HG03442 (cell line): ENCODE results near the gene PANK3.
A peak's percentile ranks its signal among the peaks of the same experiment; 100 is the strongest.
"Not testable (repeated sequence)": the region's sequence is repeated elsewhere in the genome, so short reads cannot be mapped to it uniquely, and the experiment has no call there.

Experiments used
- ATAC-seq: cut with Tn5 transposase; IDR thresholded peaks from one replicate; pipeline ENCODE4 v1.9.1; 2021; ENCODE audit warnings: mild to moderate bottlenecking, moderate library complexity; ENCODE audit not compliant: unreplicated experiment

Gene PANK3

DNA sequence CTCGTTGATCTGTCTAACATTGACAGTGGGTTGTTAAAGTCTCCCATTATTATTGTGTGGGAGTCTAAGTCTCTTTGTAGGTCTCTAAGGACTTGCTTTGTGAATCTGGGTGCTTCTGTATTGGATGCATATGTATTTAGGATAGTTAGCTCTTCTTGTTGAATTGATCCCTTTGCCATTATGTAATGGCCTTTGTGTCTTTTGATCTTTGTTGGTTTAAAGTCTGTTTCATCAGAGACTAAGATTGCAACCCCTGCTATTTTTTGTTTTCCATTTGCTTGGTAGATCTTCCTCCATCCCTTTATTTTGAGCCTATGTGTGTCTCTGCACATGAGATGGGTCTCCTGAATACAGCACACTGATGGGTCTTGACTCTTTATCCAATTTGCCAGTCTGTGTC lies 17.0 kb upstream of the PANK3 start:
- not testable (repeated sequence) for ATAC-seq

DNA sequence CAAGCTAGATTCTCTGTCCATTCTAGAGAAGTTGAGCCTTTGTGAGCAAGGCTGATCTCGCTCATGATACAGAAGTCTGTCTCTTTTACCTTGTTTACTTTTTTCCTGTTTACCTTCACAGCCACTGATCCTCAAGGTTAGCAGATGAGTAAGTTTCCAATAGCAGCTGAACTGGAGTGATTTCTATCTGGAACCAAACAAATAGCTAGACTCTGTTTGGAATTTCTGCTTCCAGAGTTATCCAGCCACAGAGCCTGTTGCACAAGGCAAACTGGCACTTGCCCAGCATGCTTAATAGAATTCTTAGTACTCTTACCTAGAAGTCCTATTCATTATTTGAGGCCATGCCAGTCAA lies 12.8 kb upstream of the PANK3 start:
- no peak for ATAC-seq

DNA sequence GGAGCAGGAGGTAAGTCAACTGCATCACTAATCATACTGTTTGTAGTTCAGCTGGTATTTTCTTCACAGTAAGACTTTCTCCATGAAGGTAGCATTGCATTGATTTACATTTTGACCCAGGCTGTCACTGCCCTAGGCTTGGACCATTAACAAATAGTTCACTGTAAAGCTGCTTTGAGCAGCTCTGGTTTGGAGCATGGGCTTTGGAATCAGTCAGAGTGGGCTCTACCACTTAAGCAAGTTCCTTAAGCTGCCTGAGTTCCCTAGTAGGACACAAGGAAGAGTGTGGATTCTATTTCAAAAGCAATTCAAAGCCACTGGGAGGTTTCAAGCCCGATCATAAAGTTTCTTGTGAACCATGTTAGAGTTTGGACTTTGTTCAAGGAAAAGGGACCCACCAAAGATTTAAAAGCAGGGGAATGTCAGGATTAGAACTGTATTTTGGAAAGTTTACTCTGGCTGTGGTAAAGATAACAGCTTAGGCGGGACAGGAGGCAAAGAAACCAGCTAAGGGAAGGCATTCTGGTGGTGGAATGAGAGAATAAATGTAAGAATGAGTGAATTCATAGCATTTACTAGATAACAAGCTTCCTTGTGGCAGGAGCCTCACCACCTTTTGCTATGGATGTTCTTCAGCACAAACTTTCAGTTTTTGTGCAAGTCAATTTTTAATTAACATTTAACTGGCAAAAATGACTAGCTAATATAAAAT lies 12.3 kb upstream of the PANK3 start:
- ATAC-seq = no peak

DNA sequence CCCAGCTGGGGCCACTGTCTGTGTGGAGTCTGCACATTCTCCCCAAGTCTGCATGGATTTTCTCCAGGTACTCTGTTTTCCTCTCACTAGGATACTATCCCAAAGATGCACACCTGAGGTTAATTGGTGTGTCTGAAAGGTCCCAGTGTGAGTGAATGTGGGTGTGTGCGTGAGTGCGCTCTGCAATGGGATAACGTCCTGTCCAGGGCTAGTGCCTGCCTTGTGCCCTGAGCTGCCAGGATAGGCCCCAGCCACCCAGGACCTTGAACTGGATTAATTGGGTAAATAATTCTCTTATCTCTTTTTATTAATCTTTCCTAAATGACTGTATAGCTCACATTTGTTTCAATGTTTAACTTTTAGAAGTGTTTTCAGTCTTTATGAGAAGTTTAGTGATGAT lies 11.5 kb upstream of the PANK3 start:
- no peak for ATAC-seq

DNA sequence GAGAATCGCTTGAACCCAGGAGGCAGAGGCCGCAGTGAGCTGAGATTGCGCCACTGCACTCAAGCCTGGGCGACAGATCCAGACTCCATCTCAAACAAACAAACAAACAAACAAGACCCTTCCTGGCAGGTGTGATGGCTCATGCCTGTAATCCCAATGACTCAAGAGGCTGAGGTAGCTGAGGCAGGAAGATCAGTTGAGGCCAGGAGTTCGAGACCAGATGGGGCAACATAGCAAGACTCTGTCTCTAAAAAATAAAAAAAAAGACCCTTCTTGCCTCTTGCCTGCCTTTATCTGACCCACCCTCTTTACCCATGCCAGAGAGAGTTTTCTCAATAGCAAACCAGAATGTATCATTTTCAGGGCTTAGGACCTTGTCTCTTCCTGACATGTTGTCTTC lies 8.8 kb upstream of the PANK3 start:
- no peak for ATAC-seq

DNA sequence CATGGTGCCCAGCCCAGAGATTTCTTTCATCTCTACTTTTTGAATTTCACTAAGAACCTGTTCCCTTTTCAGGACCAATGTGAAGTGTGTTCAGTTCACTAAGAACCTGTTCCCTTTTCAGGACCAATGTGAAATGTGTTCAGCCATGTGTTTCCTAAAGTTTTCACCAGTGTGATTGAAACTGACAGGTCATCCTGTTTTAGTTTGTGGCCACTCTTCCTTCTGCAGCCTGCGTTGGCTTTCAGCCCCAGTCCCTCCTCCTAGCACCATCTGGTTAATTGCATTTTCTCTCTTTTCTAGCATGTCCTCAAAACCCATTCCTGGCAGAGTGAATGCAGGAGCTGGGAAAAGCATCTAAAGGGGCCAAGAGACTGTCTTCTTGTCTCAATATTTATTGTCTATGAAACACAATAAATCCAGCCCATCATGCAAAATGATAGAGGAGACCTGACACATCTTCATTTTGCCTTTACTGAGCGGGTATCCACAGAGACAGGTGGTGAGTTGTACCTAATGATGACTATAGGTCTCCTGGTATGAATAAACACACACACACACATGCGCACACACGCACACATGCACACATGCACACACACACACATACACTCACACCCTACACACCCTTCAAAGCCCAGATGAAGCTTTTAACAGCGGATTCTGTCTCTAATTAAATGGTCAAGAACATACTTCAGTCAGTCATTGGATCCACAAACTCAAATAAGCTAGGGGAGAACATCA lies 6.1 kb upstream of the PANK3 start:
- no peak for ATAC-seq

DNA sequence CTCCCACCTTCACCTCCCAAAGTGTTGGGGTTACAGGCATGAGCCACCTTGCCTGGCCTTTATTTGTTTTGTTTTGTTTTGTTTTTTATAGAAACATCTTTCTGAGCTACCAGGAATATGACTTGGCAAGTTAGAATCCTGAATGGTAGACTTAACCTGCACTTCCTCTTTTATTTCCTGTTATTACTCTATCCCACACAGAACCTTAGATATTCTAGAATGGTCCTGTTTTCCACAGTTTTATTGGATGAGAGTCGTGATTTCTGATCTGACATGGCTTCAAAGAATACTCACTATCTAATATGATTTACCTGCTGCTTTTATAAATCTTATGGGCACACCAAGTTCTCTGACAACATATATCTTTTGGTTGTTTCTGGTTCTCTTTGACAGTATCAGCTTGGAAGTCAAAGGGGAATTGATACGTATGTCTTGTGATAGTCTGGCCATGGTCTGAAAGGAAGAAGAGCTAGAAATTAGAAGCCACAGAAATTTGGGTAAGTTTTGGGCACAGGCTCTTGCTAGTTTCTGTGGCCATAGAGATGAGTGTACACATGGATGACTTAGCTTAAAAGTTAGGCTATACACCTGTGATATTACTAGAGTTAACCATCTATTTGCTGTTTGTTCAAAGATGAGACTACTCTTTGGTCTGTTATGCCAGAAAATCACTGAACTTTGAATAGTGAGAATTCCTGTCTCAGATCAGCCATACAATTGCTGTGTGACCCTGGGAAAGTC lies 4.7 kb upstream of the PANK3 start:
- peak; percentile 26 for ATAC-seq

DNA sequence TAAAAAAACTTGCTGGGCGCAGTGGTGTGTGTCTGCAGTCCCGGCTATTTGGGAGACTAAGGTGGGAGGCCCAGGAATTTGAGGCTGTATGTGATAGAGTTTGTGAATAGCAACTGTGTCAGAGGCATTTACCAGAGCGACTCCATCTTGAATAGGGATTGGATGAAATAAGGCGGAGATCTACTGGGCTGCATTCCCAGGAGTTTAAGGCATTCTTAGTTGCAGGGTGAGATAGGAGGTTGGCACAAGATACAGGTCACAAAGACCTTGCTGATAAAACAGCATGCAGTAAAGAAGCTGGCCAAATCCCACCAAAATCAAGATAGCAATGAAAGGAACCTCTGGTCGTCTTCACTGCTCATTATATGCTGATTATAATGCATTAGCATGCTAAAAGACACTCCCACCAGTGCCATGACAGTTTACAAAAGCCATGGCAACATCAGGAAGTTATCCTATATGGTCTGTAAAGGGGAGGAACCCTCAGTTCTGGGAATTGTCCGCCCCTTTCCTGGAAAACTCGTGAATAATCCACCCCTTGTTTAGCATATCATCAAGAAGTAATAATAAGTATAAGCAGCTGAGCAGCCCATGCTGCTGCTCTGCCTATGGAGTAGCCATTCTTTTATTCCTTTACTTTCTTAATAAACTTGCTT lies 1.8 kb upstream of the PANK3 start:
- not testable (repeated sequence) for ATAC-seq

DNA sequence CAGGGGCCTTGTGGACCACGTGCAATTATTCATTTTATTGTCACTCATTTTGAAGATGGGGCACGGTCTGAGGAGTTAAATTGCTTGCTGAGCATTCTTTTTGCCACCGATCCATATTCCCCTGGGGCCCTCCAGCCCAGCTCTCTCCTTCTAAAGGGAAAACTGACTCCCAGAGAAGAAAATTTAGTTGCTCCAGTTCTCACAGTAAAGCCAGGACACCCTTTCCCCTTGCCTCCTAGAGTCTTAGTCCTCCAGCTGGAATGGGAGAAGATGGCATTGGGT lies 1.0 kb upstream of the PANK3 start:
- ATAC-seq = no peak

DNA sequence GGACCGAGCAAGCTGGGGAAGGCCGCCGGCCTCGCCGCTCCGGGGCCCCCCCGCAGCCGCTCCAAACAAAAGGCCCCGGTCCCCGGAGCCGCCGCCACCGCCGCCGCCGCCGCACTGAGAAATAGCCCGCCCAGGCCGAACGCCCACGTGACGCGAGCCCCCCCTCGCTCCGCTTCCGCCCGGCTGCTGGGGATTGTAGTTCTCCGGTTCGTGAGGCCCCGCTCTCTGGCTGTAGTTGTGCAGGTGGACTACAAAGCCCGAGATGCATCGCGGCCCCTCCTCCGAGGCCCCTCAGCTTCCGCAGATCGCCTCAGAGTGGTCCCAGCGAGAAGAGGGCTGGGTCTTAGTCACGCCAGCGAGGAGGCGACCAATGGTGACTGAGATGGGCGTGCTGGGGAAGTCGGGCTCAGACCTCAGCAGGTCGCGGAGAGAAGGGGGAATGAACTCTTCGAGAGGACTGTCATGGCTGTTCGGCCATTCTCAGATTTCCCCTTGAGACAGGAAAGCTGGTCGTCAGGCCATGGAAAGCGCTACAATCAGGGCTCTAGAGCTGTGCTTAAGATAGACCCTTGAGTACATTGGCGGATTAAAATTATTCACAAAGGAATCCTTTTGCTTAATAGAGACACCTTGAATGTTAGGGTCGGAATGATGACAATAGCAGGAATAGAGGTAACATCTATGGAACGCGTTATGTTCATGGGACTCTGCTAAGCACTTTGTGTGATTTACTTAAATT lies 489 bp upstream of the PANK3 start:
- peak; percentile 91 for ATAC-seq

DNA sequence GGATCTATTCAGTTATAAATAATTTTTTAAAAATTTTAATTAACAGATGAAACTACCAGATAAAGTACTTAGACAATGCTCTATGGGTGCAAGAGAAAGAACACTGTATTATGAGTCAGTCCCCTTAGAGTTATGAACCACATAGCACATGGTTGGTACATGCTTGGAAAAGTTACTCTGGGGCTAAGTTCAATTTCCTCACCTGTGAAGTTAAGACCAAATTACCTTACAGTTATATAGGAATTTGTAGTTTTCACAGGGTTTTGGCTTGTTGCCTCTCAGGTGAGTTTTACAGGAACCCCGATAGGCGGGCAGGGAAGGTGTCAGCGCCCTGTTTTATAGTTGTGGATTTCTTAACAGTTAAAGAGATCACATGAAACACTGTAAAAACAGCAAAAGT lies 1.2 kb downstream of the PANK3 start:
- no peak for ATAC-seq

DNA sequence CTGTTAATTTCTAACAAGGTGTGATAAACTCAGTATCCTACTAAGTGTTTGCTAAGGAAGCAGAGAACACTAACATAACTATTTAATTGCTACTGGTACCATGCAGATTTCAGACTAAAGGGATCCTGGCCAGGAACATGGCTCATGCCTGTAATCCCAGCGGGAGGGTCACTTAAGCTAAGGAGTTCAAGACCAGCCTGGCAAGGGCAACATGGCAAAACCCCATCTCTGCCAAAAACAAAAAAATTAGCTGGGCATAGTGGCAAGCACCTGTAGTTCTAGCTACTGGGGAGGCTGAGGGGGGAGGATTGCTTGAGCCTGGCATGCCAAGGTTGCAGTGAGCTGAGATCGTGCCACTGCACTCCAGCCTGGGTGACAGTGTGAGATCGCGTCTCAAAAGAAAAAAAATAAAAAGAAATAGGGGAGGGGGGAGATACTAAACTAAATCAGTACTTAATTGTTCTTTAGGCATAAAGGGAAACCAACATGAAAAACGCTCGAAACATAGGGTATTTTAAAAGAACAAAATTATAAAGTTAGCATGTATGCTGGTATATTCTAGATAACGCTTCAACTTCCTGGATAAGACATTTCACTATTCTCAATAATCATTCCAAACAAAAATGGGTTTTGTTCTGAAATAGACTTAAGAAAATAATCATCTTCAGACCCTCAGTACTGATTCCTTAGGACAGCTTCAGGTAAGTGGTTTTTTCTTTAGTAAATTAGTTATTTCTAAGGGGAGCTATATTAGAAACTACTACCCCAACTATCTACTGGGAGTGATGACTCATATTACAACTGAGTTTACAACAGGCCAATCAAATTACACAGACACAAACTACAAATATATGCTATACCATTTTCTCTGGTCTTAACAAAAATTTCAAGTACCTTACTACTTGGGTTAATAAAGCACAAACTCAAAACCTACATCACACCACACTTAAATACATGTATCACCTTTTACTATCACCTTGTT lies 3.5 kb downstream of the PANK3 start:
- no peak for ATAC-seq

DNA sequence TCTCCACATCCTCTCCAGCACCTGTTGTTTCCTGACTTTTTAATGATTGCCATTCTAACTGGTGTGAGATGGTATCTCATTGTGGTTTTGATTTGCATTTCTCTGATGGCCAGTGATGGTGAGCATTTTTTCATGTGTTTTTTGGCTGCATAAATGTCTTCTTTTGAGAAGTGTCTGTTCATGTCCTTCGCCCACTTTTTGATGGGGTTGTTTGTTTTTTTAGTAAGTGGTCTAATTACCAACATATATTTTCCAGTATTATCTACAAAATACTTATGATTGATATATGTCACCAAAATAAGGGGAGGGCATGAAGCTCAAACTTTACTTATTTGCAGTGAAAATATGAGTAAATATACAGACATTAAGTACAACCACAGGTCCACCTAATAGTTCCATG lies 5.0 kb downstream of the PANK3 start:
- ATAC-seq = not testable (repeated sequence)

DNA sequence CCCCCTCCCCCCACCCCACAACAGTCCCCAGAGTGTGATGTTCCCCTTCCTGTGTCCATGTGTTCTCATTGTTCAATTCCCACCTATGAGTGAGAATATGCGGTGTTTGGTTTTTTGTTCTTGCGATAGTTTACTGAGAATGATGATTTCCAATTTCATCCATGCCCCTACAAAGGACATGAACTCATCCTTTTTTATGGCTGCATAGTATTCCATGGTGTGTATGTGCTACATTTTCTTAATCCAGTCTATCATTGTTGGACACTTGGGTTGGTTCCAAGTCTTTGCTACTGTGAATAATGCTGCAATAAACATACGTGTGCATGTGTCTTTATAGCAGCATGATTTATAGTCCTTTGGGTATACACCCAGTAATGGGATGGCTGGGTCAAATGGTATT lies 5.5 kb downstream of the PANK3 start:
- ATAC-seq = not testable (repeated sequence)

DNA sequence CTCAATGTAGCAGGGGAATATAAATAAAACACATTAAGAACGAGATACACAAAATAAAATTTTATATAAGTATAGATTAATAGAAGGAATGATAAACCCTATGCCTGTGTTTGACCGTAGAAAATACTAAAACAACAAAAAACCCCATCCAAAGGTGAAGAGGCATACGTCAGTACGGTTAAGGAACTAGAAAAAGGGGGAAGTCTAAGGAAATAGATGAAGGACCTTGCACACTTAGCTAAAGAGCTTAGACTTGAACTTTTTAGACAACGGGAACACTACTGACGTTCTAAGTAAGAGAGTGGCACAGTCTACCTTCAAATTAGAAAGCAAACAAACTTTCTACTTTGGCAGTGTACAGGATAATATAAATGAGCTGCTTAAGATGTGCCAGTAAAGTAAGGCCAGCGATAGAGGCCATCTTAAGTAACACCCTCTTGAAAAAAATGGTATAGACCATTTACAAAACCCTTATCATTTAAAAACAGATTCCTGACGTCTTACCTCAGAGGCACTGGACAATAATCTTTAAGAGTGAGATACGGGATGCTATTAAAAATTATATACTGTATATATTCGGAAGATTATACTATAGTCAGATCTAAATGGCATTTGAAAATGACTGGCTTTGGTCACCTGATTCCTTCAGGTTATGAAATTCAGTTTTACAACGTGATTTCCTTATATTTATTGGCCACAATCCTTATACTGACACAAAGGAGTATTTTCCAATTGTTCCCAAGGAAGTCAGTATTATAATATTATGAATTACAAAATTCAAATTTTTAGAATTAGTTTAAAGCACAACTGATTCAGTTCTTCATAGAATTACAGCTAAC lies 8.5 kb downstream of the PANK3 start:
- no peak for ATAC-seq

DNA sequence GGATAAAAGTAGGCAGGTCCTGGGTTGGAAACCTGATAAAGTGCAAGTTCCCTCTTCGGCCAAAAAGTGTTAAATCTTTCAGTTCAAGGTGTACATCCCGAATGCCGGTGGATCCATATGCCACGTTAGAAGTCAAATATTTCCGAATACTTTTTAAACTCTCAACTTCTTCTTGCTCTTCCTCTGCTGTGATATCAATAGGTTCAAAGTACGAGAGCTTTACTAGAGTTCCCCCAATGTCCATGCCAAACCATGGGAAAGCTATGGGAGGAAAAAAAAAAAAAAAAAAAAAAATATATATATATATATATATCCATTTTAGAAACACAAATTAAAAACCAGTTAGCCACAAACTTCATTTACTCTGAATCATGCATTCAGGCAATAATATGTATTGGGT lies 10.4 kb downstream of the PANK3 start:
- ATAC-seq = no peak

DNA sequence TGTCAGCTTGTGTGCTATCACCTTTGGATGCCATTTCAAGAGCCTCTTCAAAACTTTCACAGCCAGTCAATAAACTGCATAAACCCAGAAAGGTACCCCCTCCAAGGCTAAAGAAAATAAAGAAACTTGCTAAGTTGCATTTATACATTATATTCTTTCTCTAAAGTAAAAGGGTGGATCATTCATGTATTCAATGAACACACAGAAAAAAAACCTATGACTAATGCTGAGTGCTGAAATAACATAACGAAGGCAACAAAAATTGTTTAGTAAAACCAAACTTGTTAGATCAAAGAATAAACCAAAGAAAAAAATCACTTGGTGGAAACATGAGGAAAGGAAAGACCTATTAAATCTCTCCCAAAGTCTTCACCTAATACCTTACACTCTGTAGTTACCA lies 15.2 kb downstream of the PANK3 start:
- ATAC-seq = no peak

DNA sequence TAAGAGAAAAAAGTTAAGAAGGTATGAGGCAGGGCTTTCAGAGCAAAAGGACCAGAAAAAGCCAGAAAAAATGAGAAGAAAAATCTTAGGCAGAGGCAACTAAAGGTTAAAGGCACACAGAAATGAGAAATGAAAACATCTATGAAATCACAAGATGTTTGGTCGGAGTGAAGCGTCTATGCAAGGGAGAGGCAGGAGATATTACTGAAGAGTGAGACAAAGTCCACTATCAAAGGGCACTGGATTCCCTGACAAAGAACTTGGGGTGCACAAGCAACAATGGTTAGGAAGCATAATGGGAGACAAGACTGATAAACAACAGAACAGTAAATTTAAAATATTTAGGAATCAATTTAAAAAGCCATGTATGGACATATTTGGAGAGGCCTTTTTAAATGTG lies 16.9 kb downstream of the PANK3 start:
- ATAC-seq = no peak

DNA sequence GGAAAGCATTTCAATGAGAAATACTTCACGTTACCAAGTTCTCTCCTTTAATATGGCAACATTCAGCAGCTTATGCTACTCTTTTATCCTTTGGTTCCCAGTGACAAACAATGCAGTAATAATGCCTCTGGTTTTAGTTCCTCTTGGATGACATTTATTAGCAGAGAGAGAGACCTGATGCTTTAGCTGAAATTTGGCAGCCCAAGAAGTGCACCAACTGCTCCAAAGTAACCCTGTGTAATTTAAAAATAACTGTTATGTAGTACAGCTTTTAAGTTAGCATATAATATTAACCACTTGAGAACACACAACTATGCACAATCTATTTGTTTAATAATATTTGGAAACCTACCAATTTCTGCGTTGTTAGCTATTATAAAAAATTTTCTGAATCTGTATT lies 21.8 kb downstream of the PANK3 start:
- no peak for ATAC-seq
